ENCODE results near the gene ADGRG6.

Gene ADGRG6

GRCh38 chr6:142367501-142368018 lies 65.8 kb downstream of the ADGRG6 start:
- Histone ChIP-seq H2AFZ (ENCODE audit: low read depth, low read length, severe bottlenecking) (no peak overlapping the region), H3K27me3 (ENCODE audit: low read length) (no peaks in the 10 kb centered on the region), H3K4me2 (ENCODE audit: low read depth, low read length, poor library complexity, severe bottlenecking) (no peak overlapping the region), H3K27ac (ENCODE audit: low read depth, low read length) (no peak overlapping the region), H3K79me2 (ENCODE audit: insufficient read depth, low read length) (no peaks in the 10 kb centered on the region), H3K36me3 (ENCODE audit: low read length) (no peaks in the 10 kb centered on the region), H3K4me3 (ENCODE audit: insufficient read depth, low read length, poor library complexity, severe bottlenecking) (no peak overlapping the region), H3K9me3 (ENCODE audit: insufficient read depth, low read length) (no peaks in the 10 kb centered on the region), H3K9me2 (replicated peaks; ENCODE audit: insufficient read depth, low read length) (no peaks in the 10 kb centered on the region), H3K9ac (ENCODE audit: low read length) (no peak overlapping the region), H3F3A (ENCODE audit: insufficient read depth) (no peaks in the 10 kb centered on the region), H4K20me1 (ENCODE audit: low read depth, low read length) (no peaks in the 10 kb centered on the region)
- TF ChIP-seq EZH2phosphoT487 (conservative IDR thresholded peaks at IDR 0.05; ENCODE audit: low read length) (no peak), CTCF (IDR thresholded peaks at IDR 0.05; ENCODE audit: insufficient read depth, low read length, poor library complexity, severe bottlenecking) (no peak)

DNA sequence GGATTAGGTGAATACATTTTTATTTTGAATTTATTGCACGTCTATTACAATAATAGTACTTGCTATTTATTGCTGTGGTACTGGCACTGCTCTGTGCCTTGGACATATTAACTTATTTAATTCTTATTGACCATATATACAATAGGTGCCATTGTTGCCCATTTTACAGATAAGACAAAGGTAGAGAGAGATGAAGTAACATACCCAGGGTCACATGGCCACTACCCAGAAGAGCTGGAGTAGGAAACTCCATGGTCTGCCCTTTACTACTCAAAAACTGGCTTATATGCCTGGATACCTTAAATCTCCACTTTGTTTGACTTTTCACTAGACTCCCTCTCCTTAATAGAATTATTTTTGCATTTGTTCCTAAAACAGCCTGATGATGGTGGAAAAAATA lies 67.5 kb downstream of the ADGRG6 start:
- H3K9me2 ChIP-seq (replicated peaks; ENCODE audit: insufficient read depth, low read length): no peaks in the 10 kb centered on the region
- TF ChIP-seq EZH2phosphoT487 (conservative IDR thresholded peaks at IDR 0.05; ENCODE audit: low read length) (no peak), CTCF (IDR thresholded peaks at IDR 0.05; ENCODE audit: insufficient read depth, low read length, poor library complexity, severe bottlenecking) (no peak)
- H2AFZ ChIP-seq (ENCODE audit: low read depth, low read length, severe bottlenecking): no peak overlapping the region
- H3K27me3 ChIP-seq (ENCODE audit: low read length): no peaks in the 10 kb centered on the region
- no peaks in the 10 kb centered on the region for H3K79me2 ChIP-seq (ENCODE audit: insufficient read depth, low read length)
- H3K36me3 ChIP-seq (ENCODE audit: low read length): no peaks in the 10 kb centered on the region
- no peak overlapping the region for H3K4me3 ChIP-seq (ENCODE audit: insufficient read depth, low read length, poor library complexity, severe bottlenecking)
- H3K27ac ChIP-seq (ENCODE audit: low read depth, low read length): no peak overlapping the region
- no peaks in the 10 kb centered on the region for H3K9me3 ChIP-seq (ENCODE audit: insufficient read depth, low read length)
- no peak overlapping the region for H3K9ac ChIP-seq (ENCODE audit: low read length)
- H4K20me1 ChIP-seq (ENCODE audit: low read depth, low read length): no peaks in the 10 kb centered on the region
- no peak overlapping the region for H3K4me2 ChIP-seq (ENCODE audit: low read depth, low read length, poor library complexity, severe bottlenecking)
- no peaks in the 10 kb centered on the region for H3F3A ChIP-seq (ENCODE audit: insufficient read depth)

DNA sequence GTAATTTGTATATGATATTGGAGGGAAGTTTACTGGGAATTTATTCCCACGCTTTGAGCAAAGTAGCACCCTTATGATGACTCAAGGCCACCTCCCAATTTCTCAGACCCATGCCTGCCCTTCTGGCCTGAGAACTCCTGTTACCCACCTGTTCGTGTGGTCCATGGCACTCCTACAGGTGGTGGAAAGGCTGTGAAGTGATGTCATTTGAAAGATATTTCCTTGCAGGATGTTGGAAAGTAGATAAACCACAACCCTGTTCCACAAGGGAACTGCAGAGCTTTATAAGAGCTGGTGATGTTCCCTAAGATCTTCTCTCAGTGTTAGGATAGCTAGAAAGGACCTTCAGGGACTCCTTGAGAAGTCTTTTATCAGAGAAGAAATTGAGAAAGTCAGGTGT lies 70.5 kb downstream of the ADGRG6 start:
- no peak overlapping the region for H3K4me3 ChIP-seq (ENCODE audit: insufficient read depth, low read length, poor library complexity, severe bottlenecking)
- H2AFZ ChIP-seq (ENCODE audit: low read depth, low read length, severe bottlenecking): no peak overlapping the region
- H3K9me3 ChIP-seq (ENCODE audit: insufficient read depth, low read length): no peaks in the 10 kb centered on the region
- H4K20me1 ChIP-seq (ENCODE audit: low read depth, low read length): no peaks in the 10 kb centered on the region
- no peak for TF ChIP-seq EZH2phosphoT487 (conservative IDR thresholded peaks at IDR 0.05; ENCODE audit: low read length)
- TF ChIP-seq CTCF (IDR thresholded peaks at IDR 0.05; ENCODE audit: insufficient read depth, low read length, poor library complexity, severe bottlenecking): no peak
- no peaks in the 10 kb centered on the region for H3K79me2 ChIP-seq (ENCODE audit: insufficient read depth, low read length)
- no peak overlapping the region for H3K27ac ChIP-seq (ENCODE audit: low read depth, low read length)
- no peak overlapping the region for H3K9ac ChIP-seq (ENCODE audit: low read length)
- H3K27me3 ChIP-seq (ENCODE audit: low read length): no peaks in the 10 kb centered on the region
- no peaks in the 10 kb centered on the region for H3K36me3 ChIP-seq (ENCODE audit: low read length)
- H3F3A ChIP-seq (ENCODE audit: insufficient read depth): no peaks in the 10 kb centered on the region
- H3K4me2 ChIP-seq (ENCODE audit: low read depth, low read length, poor library complexity, severe bottlenecking): no peak overlapping the region
- H3K9me2 ChIP-seq (replicated peaks; ENCODE audit: insufficient read depth, low read length): no peaks in the 10 kb centered on the region
